Hepatocyte (in vitro differentiated cells): ENCODE results near the gene SLC66A2. TPM values are rescaled to one million over a fixed set of nuclear protein-coding genes. Genes with fewer than 3 reads are reported as not detected.

ENCODE experiments used
- DNase-seq: peaks from one replicate; pipeline ENCODE4 v3.0.0-alpha.2; 2016; ENCODE audit warnings: low spot score
- H2AFZ ChIP-seq: fragments of 200-600 bp; sonication (generic); 2 replicates; pipeline ENCODE4 v1.6.0; 2016; ENCODE audit warnings: antibody characterized with exemption, mild to moderate bottlenecking
- H3K27ac ChIP-seq: fragments of 200-600 bp; sonication (generic); 2 replicates; pipeline ENCODE4 v1.5.1; 2016; ENCODE audit warnings: mild to moderate bottlenecking
- H3K27me3 ChIP-seq: fragments of 200-600 bp; sonication (generic); 2 replicates; pipeline ENCODE4 v1.6.1; 2016
- H3K36me3 ChIP-seq: fragments of 200-600 bp; sonication (generic); replicated peaks from 2 replicates; pipeline ENCODE4 v1.5.1; 2016; ENCODE audit warnings: low read depth; ENCODE audit not compliant: insufficient read depth
- H3K4me1 ChIP-seq: fragments of 200-600 bp; sonication (generic); 2 replicates; pipeline ENCODE4 v1.5.1; 2016; ENCODE audit warnings: mild to moderate bottlenecking, moderate library complexity; ENCODE audit not compliant: insufficient read depth
- H3K4me2 ChIP-seq: fragments of 200-600 bp; sonication (generic); 2 replicates; pipeline ENCODE4 v1.6.0; 2016
- H3K4me3 ChIP-seq: fragments of 200-600 bp; sonication (generic); 2 replicates; pipeline ENCODE4 v1.5.1; 2016; ENCODE audit warnings: mild to moderate bottlenecking
- H3K79me2 ChIP-seq: fragments of 200-600 bp; sonication (generic); 2 replicates; pipeline ENCODE4 v1.6.0; 2017; ENCODE audit warnings: mild to moderate bottlenecking
- H3K9me2 ChIP-seq: fragments of 200-600 bp; sonication (generic); replicated peaks from 2 replicates; pipeline ENCODE4 v1.6.0; 2017; ENCODE audit warnings: mild to moderate bottlenecking; ENCODE audit not compliant: insufficient read depth
- H3K9me3 ChIP-seq: fragments of 200-600 bp; sonication (generic); 2 replicates; pipeline ENCODE4 v1.5.1; 2016; ENCODE audit warnings: low read depth, mild to moderate bottlenecking
- H4K20me1 ChIP-seq: fragments of 200-600 bp; sonication (generic); 2 replicates; pipeline ENCODE4 v1.6.0; 2016; ENCODE audit warnings: mild to moderate bottlenecking; ENCODE audit not compliant: insufficient read depth, poor library complexity, severe bottlenecking
- CTCF ChIP-seq: fragments of 200-600 bp; sonication (generic); IDR thresholded peaks from 2 replicates; pipeline ENCODE4 v1.5.1; 2016; ENCODE audit warnings: antibody characterized with exemption, mild to moderate bottlenecking; ENCODE audit not compliant: poor library complexity
- EZH2 ChIP-seq: fragments of 200-600 bp; sonication (generic); IDR thresholded peaks from 2 replicates; pipeline ENCODE4 v1.6.1; 2016; ENCODE audit warnings: antibody characterized with exemption, mild to moderate bottlenecking, borderline replicate concordance
- EZH2phosphoT487 ChIP-seq: fragments of 200-600 bp; sonication (generic); IDR thresholded peaks from one replicate; pipeline ENCODE4 v1.6.1; 2018; ENCODE audit warnings: antibody characterized with exemption, mild to moderate bottlenecking, low read depth, moderate library complexity; ENCODE audit not compliant: unreplicated experiment, severe bottlenecking
- WGBS: methylation state at CpG from one replicate; pipeline ENCODE4 v1.1.6; 2016; ENCODE audit warnings: low lambda C conversion rate; ENCODE audit errors: missing lambda C conversion rate; 5-methylcytosine and 5-hydroxymethylcytosine counted together
- polyA plus RNA-seq: library from polyadenylated mRNA; unstranded; fragments of >200 nt; fragmentation: Nextera tagmentation; extraction: Ambion mirVana; gene quantifications from 2 replicates; pipeline ENCODE4 v1.2.1, GENCODE V29; 2016
- total RNA-seq: library from RNA; depleted of rRNA; stranded (reverse); fragments of >200 nt; gene quantifications from 2 replicates; pipeline ENCODE4 v1.2.3, GENCODE V29; 2014

The SLC66A2 gene
- total and polyA plus RNA-seq, 2 experiments from 2014 or later: 31.1 to 36.5 TPM

- H2AFZ ChIP-seq: no peak overlapping the region
- H4K20me1 ChIP-seq: no peaks in the 10 kb centered on the region
- TF ChIP-seq CTCF: peak; percentile 23
- no peak for TF ChIP-seq EZH2phosphoT487
- no peak for TF ChIP-seq EZH2
- peak; percentile 64 for DNase-seq
- no peak overlapping the region for H3K4me3 ChIP-seq
- H3K9me3 ChIP-seq: peaks cover 31% of the 10 kb centered on the region
- peaks cover 14% of the 10 kb centered on the region for H3K4me1 ChIP-seq
- WGBS: 57% methylated on average over 8 of the region's 8 CpGs
- H3K27me3 ChIP-seq: no peaks in the 10 kb centered on the region
- peaks cover 2% of the 10 kb centered on the region for H3K36me3 ChIP-seq
- H3K27ac ChIP-seq: peak overlapping the region; percentile 47
- H3K79me2 ChIP-seq: peaks cover 73% of the 10 kb centered on the region
- H3K9me2 ChIP-seq: no peaks in the 10 kb centered on the region
- peak overlapping the region; percentile 67 for H3K4me2 ChIP-seq
Measured at GRCh38 chr18:79934311-79935097, 16.9 kb downstream of the SLC66A2 start.

- DNase-seq: peak; percentile 67
- Histone ChIP-seq H3K9me2 (no peaks in the 10 kb centered on the region), H2AFZ (no peak overlapping the region), H3K79me2 (peaks cover 72% of the 10 kb centered on the region), H3K36me3 (peaks cover 6% of the 10 kb centered on the region), H3K4me1 (peaks cover 14% of the 10 kb centered on the region), H3K9me3 (peaks cover 38% of the 10 kb centered on the region), H3K4me3 (no peak overlapping the region), H4K20me1 (no peaks in the 10 kb centered on the region), H3K27me3 (no peaks in the 10 kb centered on the region), H3K4me2 (peak overlapping the region; percentile 67), H3K27ac (peak overlapping the region; percentile 5)
- 70% methylated on average over 10 of the region's 10 CpGs for WGBS
- TF ChIP-seq CTCF (peak; percentile 40), EZH2 (no peak)
Measured at GRCh38 chr18:79933765-79934164, 17.7 kb downstream of the SLC66A2 start.

GRCh38 chr18:79932907-79933306 is 18.5 kb downstream of the SLC66A2 start:
- WGBS: 82% methylated on average over 3 of the region's 3 CpGs
- Histone ChIP-seq H3K9me3 (peaks cover 38% of the 10 kb centered on the region), H2AFZ (no peak overlapping the region), H3K79me2 (peaks cover 72% of the 10 kb centered on the region), H3K27me3 (no peaks in the 10 kb centered on the region), H3K4me1 (peaks cover 14% of the 10 kb centered on the region), H3K9me2 (no peaks in the 10 kb centered on the region), H3K36me3 (peaks cover 6% of the 10 kb centered on the region), H3K4me3 (no peak overlapping the region), H3K27ac (no peak overlapping the region), H3K4me2 (no peak overlapping the region), H4K20me1 (no peaks in the 10 kb centered on the region)
- DNase-seq: no peak
- TF ChIP-seq EZH2phosphoT487 (no peak), EZH2 (no peak), CTCF (no peak)
